CD4-positive, alpha-beta T cell treated with Interleukin-4 for 4 hours (primary cell): Measurements from ENCODE around the gene WNK4.
A peak's percentile ranks its signal among the peaks of the same experiment; 100 is the strongest.
"Not testable (repeated sequence)": the region's sequence is repeated elsewhere in the genome, so short reads cannot be mapped to it uniquely, and the experiment has no call there.

Source experiments
- DNase-seq: peaks from one replicate; pipeline ENCODE4 v3.0.0-alpha.2; 2020

WNK4 gene

GRCh38 chr17:42779936-42780850 is at the start of gene WNK4:
WNK4 (plus strand) TSS chr17:42780610; CDS start chr17:42780699, 89 bp downstream.
- no peak for DNase-seq

DNA sequence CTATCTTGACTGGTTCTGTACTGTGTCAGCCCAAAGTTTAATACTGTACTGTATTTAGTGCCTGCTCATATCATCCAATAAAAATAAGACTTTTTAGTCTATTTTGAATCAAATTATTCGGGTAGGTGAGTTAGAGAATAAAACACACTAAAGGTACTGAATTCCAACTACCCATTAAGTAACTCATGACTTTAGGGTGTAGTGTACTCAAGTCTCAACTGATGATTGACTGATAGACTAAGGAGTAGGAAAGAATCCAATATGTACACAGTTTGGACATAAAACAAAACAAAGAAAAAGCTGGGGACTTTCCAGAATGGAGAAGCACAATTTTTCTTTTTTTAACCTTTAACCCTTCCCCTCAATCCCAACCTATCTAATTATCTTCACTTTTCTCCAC is 39.7 kb upstream of the WNK4 start:
- DNase-seq = no peak

DNA sequence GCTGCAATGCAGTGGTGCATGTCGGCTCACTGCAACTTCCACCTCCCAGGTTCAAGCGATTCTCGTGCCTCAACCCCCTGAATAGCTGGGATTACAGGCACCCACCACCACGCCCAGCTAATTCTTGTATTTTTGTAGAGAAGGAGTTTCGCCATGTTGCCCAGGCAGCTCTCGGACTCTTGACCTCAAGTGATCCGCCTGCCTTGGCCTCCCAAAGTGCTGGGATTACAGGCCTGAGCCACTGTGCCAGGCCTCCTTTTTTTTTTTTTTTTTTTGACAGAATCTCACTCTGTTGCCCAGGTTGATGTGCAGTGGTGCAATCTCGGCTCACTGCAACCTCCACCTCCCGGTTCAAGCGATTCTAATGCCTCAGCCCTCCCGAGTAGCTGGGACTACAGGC is 37.5 kb upstream of the WNK4 start:
- not testable (repeated sequence) for DNase-seq

DNA sequence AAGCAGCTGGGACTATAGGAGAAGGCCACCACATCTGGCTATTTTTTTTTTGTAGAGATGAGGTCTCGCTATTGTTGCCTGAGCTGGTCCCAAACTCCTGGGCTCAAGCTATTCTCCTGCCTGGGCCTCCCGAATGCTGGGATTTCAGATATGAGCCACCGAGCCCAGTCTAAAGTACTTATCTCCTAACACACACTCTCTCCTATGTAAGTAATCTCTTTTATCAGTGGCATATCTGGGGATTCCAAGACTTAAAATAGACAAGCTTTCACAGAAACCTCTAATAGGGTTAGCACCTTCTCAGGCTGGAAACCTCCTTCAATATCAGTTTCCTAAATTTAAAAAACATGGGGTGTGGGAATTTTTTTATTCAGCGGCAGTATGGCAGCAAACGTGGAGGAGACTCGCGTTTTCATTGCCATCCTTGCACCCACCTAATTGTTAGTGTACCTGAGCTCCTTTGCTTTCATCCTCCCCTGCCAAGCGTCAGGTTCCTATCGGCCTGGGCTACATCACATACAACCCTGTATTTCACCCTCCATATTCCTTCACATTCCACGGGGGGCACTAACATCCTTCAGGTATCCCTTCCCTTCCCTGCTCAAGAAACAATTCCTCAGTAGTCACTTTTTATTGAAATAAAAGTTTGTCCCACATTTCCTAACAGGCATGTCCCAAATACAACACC is 36.7 kb upstream of the WNK4 start:
- no peak for DNase-seq

- DNase-seq = peak; percentile 71
Measured at GRCh38 chr17:42744283-42744805, 36.1 kb upstream of the WNK4 start.

- DNase-seq = peak; percentile 91
Measured at GRCh38 chr17:42744806-42745617, 35.4 kb upstream of the WNK4 start, which contains the start of gene EZH1. EZH1 (minus strand) TSS chr17:42745040; CDS start chr17:42728941, 16,099 bp downstream.

DNA sequence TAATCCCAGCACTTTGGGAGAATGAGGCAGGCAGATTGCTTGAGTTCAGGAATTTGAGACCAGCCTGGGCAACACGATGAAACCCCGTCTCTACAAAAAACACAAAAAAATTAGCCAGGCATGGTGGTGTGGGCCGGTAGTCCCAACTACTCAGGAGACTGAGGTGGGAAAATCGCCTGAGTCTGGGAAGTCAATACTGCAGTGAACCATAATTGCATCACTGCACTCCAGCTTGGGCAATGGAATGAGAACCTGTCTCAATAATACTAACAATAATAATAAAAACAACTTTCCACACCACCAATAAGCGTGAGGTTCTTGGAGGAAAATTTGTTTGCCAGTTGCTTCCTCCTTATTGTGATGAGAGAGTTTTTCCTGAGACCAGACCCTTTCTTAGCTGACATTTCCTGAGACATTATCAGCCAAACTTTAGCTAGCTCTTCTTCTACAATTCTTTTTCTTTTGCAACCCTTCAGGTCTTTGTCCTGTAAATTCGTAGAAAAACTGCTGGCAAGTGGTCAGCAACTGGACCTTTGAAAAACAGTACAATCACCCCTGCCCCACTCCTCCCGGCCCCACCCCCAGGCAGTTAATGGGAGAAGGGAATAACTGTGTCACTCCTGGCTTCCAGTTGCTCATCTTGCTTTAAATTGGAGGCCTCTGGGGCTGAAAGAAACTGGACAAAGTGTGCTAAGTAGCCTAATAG is 32.1 kb upstream of the WNK4 start:
- DNase-seq = no peak

GRCh38 chr17:42748908-42749798 is 31.3 kb upstream of the WNK4 start:
- no peak for DNase-seq

DNA sequence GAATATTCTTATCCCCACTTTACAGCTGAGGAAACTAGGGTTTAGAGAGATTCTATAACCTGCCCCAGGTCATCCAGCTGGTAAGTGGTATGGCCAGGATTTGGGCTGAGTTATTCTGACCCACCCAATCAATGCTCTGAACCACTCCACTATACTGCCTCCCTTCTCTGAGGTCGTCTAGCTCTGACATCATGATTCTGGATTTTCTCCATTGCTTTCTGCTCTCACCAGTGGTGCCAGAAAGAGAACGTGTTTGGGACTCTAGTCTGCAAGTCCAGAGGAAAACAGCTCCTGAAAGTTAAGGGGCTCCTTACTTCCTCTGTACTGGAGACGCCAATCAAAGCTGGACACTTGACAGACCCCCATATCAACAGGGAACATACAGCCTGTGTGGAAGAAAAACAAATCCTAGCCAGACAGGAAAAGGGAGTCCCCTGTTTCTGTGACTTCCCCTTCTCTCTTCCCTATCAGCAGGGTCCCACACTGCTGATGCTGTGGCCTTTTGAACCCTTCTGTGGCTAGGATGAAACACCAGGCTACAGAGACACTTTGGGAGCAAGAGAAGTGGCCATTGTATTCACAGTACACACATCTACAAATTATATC is 29.6 kb upstream of the WNK4 start:
- no peak for DNase-seq

- no peak for DNase-seq
Measured at GRCh38 chr17:42751628-42752027, 28.8 kb upstream of the WNK4 start.

DNA sequence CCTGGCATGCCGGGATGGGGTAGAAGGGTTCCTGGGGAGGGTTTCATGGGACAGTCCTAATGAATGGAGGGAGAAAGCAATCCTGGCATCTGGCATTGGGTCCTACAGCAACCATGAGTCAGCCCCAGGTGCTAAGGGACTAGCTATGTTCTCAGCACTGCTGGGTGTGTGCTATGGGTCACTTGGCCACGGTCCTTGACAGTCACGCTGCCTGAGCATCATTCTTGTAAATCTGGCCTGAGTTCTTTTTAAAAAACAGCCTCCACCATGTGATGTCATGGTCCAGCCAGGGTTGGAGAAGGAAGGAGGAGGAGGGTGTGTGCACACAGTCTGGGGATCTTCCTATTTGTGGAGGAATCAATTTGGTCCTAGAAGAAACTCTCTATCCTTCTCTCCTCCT is 25.6 kb upstream of the WNK4 start:
- no peak for DNase-seq

- no peak for DNase-seq
Measured at GRCh38 chr17:42759982-42760651, 20.3 kb upstream of the WNK4 start.

DNA sequence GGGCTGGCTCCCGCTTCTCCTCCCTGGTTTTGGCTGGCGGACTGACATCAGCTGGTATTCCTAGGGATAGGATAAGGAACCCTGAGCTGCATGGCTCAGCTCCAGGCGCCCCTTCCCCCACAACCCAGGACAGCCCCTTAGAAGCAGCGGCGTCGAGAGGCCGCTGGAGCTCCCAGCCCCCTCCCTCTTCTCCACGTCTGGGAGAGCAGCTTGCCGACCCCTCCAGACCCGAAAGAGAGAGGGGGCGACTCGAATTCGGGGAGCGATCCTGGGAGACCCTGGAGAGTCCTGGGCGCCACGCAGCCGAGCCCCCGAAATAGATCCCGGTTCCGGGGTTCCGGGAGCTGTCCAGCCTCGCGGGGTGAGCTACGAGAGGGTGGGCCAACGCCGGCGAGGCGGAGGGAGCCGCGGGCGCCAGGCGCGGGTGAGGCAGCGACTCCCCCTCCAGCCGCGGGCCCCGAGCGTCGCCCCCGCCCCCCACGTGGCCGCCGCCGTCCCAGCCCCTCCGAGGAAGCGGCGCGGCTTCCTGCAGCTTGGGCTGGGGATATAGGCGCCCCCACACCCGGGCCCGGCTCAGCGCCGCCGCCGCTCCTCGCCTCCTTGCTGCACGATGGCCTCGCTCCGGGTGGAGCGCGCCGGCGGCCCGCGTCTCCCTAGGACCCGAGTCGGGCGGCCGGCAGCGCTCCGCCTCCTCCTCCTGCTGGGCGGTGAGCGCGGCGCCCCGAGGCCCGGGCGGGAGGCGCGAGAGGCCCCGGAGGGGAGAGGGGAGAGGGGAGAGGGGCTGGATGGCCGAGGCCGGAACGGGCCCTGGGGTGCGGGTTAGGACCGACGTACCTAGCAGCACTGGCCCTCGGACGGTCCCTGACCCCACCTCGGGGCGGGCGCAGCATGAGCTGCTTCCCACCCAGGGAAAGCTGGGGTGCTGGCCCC is 19.5 kb upstream of the WNK4 start, which contains the start of gene RAMP2:
Gene RAMP2, plus strand, starts transcription at position 576 of the 930 bp plus-strand sequence. Its CDS starts 35 bp downstream, at position 611.
- DNase-seq = no peak

DNA sequence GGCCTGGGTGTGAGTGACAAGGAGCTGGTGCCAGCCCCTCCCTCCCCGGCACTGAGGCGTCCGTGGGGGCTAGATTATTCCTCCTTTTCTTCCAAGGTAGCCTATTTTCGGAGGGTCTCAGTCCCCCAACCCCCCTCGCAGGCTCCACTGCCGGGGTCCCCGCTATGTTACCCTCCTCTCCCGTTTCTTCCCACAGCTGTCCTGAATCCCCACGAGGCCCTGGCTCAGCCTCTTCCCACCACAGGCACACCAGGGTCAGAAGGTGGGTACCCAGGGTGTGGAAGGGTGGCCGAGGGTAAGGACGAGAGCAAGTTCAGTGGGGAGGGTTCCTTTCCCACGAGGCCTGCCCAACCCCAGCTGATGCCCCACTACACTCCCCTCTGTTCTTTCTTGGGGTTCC is 18.8 kb upstream of the WNK4 start:
- DNase-seq = no peak

DNA sequence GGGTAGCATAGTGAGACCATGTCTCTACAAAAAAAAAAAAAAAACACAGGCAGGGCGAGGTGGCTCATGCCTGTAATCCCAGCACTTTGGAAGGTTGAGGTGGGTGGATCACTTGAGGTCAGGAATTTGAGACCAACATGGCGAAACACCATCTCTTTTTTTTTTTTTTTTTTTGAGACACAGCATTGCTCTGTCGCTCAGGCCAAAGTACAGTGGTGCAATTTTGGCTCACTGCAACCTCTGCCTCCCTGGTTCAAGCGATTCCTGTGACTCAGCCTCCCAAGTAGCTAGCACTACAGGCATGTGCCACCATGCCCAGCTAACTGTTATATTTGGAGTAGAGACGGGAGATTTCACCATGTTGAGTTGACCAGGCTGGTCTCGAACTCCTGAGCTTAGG is 14.3 kb upstream of the WNK4 start:
- no peak for DNase-seq

GRCh38 chr17:42767512-42767911 is 12.9 kb upstream of the WNK4 start:
- DNase-seq = no peak

DNA sequence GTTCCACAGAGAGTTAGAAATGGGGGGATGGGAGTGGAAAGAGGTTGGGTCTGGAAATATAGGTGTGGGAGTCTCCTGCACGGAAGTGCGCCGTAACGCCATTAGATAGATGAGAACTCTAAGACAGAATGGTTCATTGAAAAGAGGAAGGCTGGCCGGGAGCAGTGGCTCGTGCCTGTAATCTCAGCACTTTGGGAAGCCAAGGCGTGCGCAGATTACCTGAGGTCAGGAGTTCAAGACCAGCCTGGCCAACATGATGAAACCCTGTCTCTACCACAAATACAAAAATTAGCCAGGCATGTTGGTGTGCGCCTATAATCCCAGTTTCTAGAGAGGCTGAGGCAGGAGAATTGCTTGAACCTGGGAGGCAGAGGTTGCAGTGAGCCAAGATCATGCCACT is 12.4 kb upstream of the WNK4 start:
- DNase-seq = not testable (repeated sequence)

GRCh38 chr17:42769964-42770363 is 10.4 kb upstream of the WNK4 start:
- DNase-seq = not testable (repeated sequence)

DNA sequence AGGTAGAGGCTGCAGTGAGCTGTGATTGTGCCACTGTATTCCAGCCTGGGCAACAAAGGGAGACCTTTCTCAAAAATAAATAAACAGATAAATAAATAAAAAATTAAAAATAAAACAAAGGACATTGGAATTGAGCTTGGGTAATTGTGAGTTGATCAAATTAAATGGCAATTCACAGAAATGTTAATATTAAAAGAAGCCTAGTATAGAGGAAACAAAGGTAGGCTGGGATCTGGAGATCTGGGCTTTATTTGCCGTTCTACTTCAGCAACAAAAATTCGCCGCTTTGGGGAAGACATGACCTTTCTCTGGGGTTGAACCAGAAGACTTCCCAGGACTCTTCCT is 7.5 kb upstream of the WNK4 start:
- no peak for DNase-seq
